Adrenal gland (tissue), 12 donors: ENCODE data around the gene IFNA13. TPM values are rescaled to one million over a fixed set of nuclear protein-coding genes. Genes with fewer than 3 reads are reported as not detected.
A peak's percentile ranks its signal among the peaks of the same experiment; 100 is the strongest.

Experiments
- DNase-seq, 7 donors: peaks; one replicate each; pipeline ENCODE4 v3.0.0-alpha.2; 2019 to 2020
- H3K27ac ChIP-seq, 5 donors: fragments of 200-600 bp; sonication (generic) in 4 of 5; 1 replicate in 3 of 5; 2 replicates in 2 of 5; pipeline versions ENCODE4 v1.5.1 to v1.8.0; 2016 to 2020; ENCODE audit warnings: mild to moderate bottlenecking in 1 of 5
- H3K27me3 ChIP-seq: fragments of 200-600 bp; 2 replicates; pipeline ENCODE4 v1.8.0; 2021
- H3K36me3 ChIP-seq, 2 donors: fragments of 200-600 bp; replicated peaks in 1 of 2; 1 replicate in 1 of 2; 2 replicates in 1 of 2; pipeline versions ENCODE4 v1.5.1 to v1.8.0; 2018 to 2022
- H3K4me1 ChIP-seq, 2 donors: fragments of 200-600 bp; replicated peaks in 1 of 2; 1 replicate in 1 of 2; 2 replicates in 1 of 2; pipeline versions ENCODE4 v1.5.1 to v1.8.0; 2018 to 2021
- H3K4me3 ChIP-seq, 4 donors: fragments of 200-600 bp; sonication (generic) in 3 of 4; one replicate each; pipeline ENCODE4 v1.5.1; 2016 to 2018
- H3K9me3 ChIP-seq, 3 donors: fragments of 200-600 bp; sonication (generic) in 1 of 3; replicated peaks in 1 of 3; 1 replicate in 2 of 3; 2 replicates in 1 of 3; pipeline versions ENCODE4 v1.5.1 to v1.8.0; 2016 to 2021
- POLR2A ChIP-seq, 2 donors: fragments of 450-650 bp; IDR thresholded peaks; one replicate each; pipeline ENCODE4 v1.6.1; 2017; ENCODE audit warnings: antibody characterized with exemption in 2 of 2, mild to moderate bottlenecking in 2 of 2, moderate library complexity in 1 of 2
- WGBS, 4 donors: extraction: QIAGEN DNeasy Blood & Tissue Kit in 2 of 4; methylation state at CpG; one replicate each; pipeline versions ENCODE4 v1.1.5 to v1.1.7; 2013 to 2017; 5-methylcytosine and 5-hydroxymethylcytosine counted together
- intact Hi-C, 2 donors: fragments of 100-400 bp; cut with DNase I; formaldehyde crosslinking; loops; one replicate each; pipeline versions ENCODE4 v1.14.1 to v1.15.0; 2022 to 2023
- polyA plus RNA-seq, 3 donors: library from polyadenylated mRNA; stranded (reverse); fragments of 200-250 nt in 2 of 3; fragments of 350-450 nt in 1 of 3; fragmentation: Illumina TruSeq in 1 of 3; extraction: RNeasy Lipid Tissue Mini Kit (QIAGEN cat#74804) in 1 of 3; gene quantifications; one replicate each; pipeline ENCODE4 v1.2.3, GENCODE V29; 2013 to 2014
- total RNA-seq, 9 donors: library from RNA; depleted of rRNA in 4 of 9; stranded (reverse); fragments of >200 nt in 4 of 9; fragments of 120-200 nt in 1 of 9; fragmentation: NEBNext Ultra II Directional in 1 of 9; extraction: Animal tissue kit (Norgen Biotek cat#: 25700) in 1 of 9; gene quantifications; one replicate each; pipeline versions ENCODE4 v1.1.0 to v1.2.4, GENCODE V29; 2013 to 2023
- TF ChIP-seq, protein P1 (sequence below), 6 experiments: fragments of 450-650 bp in 4 of 6; fragments of 200-600 bp in 2 of 6; sonication (generic) in 1 of 6; IDR thresholded peaks; 1 replicate in 5 of 6; 2 replicates in 1 of 6; pipeline versions ENCODE4 v1.5.1 to v1.8.0; 2016 to 2021; ENCODE audit warnings: antibody characterized with exemption in 6 of 6, mild to moderate bottlenecking in 2 of 6, moderate library complexity in 1 of 6
- donor health status: healthy with polysubstance abuse.
- donor health status: Bipolar disorder and iron deficiency.
- donor health status: DM: yes; HTN: yes; CAD: no.
- donor health status: DM: no; HTN: no; CAD: no.
- donor health status: DM: no; HTN: no; CAD: no.
- donor health status: DM: yes; HTN: yes; CAD: no.

Gene IFNA13
- total and polyA plus RNA-seq, 12 donors = not detected

- Histone ChIP-seq H3K27me3 (no peaks in the 10 kb centered on the region), H3K9me3 (no peaks in the 10 kb centered on the region), H3K4me3 (no peak overlapping the region), H3K4me1 (peaks cover 0 to 7% of the 10 kb centered on the region in 2 donors), H3K27ac (no peak overlapping the region), H3K36me3 (peaks cover 0 to 3% of the 10 kb centered on the region in 2 donors)
- intact Hi-C loops = no loop called here
- WGBS, 4 donors = 17 to 20% (median 19%) methylated on average over 7 of the region's 7 CpGs
- TF ChIP-seq, protein P1, sequence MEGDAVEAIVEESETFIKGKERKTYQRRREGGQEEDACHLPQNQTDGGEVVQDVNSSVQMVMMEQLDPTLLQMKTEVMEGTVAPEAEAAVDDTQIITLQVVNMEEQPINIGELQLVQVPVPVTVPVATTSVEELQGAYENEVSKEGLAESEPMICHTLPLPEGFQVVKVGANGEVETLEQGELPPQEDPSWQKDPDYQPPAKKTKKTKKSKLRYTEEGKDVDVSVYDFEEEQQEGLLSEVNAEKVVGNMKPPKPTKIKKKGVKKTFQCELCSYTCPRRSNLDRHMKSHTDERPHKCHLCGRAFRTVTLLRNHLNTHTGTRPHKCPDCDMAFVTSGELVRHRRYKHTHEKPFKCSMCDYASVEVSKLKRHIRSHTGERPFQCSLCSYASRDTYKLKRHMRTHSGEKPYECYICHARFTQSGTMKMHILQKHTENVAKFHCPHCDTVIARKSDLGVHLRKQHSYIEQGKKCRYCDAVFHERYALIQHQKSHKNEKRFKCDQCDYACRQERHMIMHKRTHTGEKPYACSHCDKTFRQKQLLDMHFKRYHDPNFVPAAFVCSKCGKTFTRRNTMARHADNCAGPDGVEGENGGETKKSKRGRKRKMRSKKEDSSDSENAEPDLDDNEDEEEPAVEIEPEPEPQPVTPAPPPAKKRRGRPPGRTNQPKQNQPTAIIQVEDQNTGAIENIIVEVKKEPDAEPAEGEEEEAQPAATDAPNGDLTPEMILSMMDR (IDR thresholded peaks at IDR 0.05) = peak; percentile 43 to 71 (median 61)
- no peak for TF ChIP-seq POLR2A (IDR thresholded peaks at IDR 0.05)
- peak; percentile 24 to 69 (median 39) for DNase-seq
Observed at GRCh38 chr9:21317956-21318923, 49.6 kb downstream of the IFNA13 start.

Other genes with a start within 250 kb of the IFNA13 start
- not detected for gene IFNW1, start 226.2 kb downstream of the IFNA13 start, total RNA-seq
- gene IFNW1, start 226.2 kb downstream of the IFNA13 start, polyA plus RNA-seq = not detected
- gene IFNA21, start 201.4 kb downstream of the IFNA13 start, total RNA-seq = not detected
- not detected for gene IFNA21, start 201.4 kb downstream of the IFNA13 start, polyA plus RNA-seq
- not detected for gene IFNA4, start 180.5 kb downstream of the IFNA13 start, total RNA-seq
- gene IFNA4, start 180.5 kb downstream of the IFNA13 start, polyA plus RNA-seq = not detected
- not detected for gene IFNA7, start 165.9 kb downstream of the IFNA13 start, total RNA-seq
- gene IFNA7, start 165.9 kb downstream of the IFNA13 start, polyA plus RNA-seq = not detected
- not detected for gene IFNA10, start 160.9 kb downstream of the IFNA13 start, total RNA-seq
- not detected for gene IFNA10, start 160.9 kb downstream of the IFNA13 start, polyA plus RNA-seq
- gene IFNA16, start 150.7 kb downstream of the IFNA13 start, total RNA-seq = not detected
- not detected for gene IFNA16, start 150.7 kb downstream of the IFNA13 start, polyA plus RNA-seq
- gene IFNA17, start 139.8 kb downstream of the IFNA13 start, total RNA-seq = not detected
- not detected for gene IFNA17, start 139.8 kb downstream of the IFNA13 start, polyA plus RNA-seq
- not detected for gene IFNA14, start 128.1 kb downstream of the IFNA13 start, total RNA-seq
- not detected for gene IFNA14, start 128.1 kb downstream of the IFNA13 start, polyA plus RNA-seq
- gene IFNA5, start 62.7 kb downstream of the IFNA13 start, total RNA-seq = under 1 TPM in 1 of 9 donors, not detected in 8; 0.72 TPM
- not detected for gene IFNA5, start 62.7 kb downstream of the IFNA13 start, polyA plus RNA-seq
- 10 to 100 TPM; 16.6 to 30.4 (median 21.9) TPM for gene KLHL9, start 32.7 kb downstream of the IFNA13 start, total RNA-seq
- 10 to 100 TPM in 1 of 3 donors, 1 to 10 TPM in 2; 6.7 to 20.3 (median 7.4) TPM for gene KLHL9, start 32.7 kb downstream of the IFNA13 start, polyA plus RNA-seq
- not detected for gene IFNA6, start 17.2 kb downstream of the IFNA13 start, total RNA-seq
- gene IFNA6, start 17.2 kb downstream of the IFNA13 start, polyA plus RNA-seq = not detected
- gene IFNA2, start 17.3 kb upstream of the IFNA13 start, total RNA-seq = not detected
- not detected for gene IFNA2, start 17.3 kb upstream of the IFNA13 start, polyA plus RNA-seq
- not detected for gene IFNA8, start 41.1 kb upstream of the IFNA13 start, total RNA-seq
- gene IFNA8, start 41.1 kb upstream of the IFNA13 start, polyA plus RNA-seq = not detected
- gene IFNA1, start 72.4 kb upstream of the IFNA13 start, total RNA-seq = not detected
- not detected for gene IFNA1, start 72.4 kb upstream of the IFNA13 start, polyA plus RNA-seq
- not detected for gene IFNE, start 114.3 kb upstream of the IFNA13 start, total RNA-seq
- gene IFNE, start 114.3 kb upstream of the IFNA13 start, polyA plus RNA-seq = not detected